ENCODE data around the gene ASCC3. TPM values are rescaled to one million over a fixed set of nuclear protein-coding genes. Genes with fewer than 3 reads are reported as not detected.

ASCC3 gene
- total RNA-seq, 4 donors from 2014 or later: 14.2 to 58.9 (median 36.6) TPM

DNA sequence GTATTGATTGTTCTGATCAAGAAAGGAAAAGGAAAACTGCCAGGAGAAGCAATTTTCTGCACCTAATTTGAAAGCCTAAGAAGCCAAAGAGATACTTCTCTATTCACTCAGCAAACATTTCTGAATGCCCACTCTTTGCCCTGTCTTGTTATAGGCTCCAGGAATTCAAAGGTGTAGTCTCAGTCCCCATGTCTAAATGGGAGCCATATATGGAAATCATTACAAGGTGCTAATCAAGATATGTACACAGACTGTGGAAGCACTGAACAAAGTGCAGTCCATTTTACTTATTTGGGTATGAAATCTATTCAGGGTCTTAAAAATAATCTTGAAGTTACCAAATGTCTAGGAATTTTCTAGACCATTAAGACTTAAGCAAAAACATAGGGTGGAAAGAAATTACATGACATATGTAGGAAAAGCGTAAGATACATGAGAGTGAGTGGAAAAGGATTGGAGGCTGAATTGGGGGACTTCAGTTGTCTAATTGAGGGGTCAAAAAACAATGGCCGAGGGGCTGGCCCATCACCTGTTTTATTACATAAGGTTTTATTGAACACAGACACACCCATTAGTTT, 39.0 kb upstream of the ASCC3 start:
- Histone ChIP-seq H3K27me3 (no peaks in the 10 kb centered on the region), H3K9me3 (no peaks in the 10 kb centered on the region), H3K4me3 (no peak overlapping the region), H3K4me1 (no peaks in the 10 kb centered on the region), H3K36me3 (no peaks in the 10 kb centered on the region), H3K27ac (no peak overlapping the region)
- WGBS, 2 donors: 82 to 89% methylated on average over 2 of the region's 2 CpGs
- intact Hi-C loops (cut with DNase I): no loop called here
- no peak for DNase-seq
- TF ChIP-seq, protein P1, sequence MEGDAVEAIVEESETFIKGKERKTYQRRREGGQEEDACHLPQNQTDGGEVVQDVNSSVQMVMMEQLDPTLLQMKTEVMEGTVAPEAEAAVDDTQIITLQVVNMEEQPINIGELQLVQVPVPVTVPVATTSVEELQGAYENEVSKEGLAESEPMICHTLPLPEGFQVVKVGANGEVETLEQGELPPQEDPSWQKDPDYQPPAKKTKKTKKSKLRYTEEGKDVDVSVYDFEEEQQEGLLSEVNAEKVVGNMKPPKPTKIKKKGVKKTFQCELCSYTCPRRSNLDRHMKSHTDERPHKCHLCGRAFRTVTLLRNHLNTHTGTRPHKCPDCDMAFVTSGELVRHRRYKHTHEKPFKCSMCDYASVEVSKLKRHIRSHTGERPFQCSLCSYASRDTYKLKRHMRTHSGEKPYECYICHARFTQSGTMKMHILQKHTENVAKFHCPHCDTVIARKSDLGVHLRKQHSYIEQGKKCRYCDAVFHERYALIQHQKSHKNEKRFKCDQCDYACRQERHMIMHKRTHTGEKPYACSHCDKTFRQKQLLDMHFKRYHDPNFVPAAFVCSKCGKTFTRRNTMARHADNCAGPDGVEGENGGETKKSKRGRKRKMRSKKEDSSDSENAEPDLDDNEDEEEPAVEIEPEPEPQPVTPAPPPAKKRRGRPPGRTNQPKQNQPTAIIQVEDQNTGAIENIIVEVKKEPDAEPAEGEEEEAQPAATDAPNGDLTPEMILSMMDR (IDR thresholded peaks at IDR 0.05): no peak
- TF ChIP-seq POLR2A (IDR thresholded peaks at IDR 0.05): no peak

GRCh38 chr6:100918152-100918551, 37.0 kb upstream of the ASCC3 start:
- DNase-seq: no peak
- Histone ChIP-seq H3K27me3 (no peaks in the 10 kb centered on the region), H3K4me1 (no peaks in the 10 kb centered on the region), H3K36me3 (no peaks in the 10 kb centered on the region), H3K4me3 (no peak overlapping the region), H3K27ac (no peak overlapping the region), H3K9me3 (no peaks in the 10 kb centered on the region)
- intact Hi-C loops (cut with DNase I): no loop called here
- TF ChIP-seq POLR2A (IDR thresholded peaks at IDR 0.05): no peak
- TF ChIP-seq, protein P1 (IDR thresholded peaks at IDR 0.05): no peak

- Histone ChIP-seq H3K27ac (no peak overlapping the region), H3K4me3 (no peak overlapping the region), H3K27me3 (no peaks in the 10 kb centered on the region), H3K4me1 (no peaks in the 10 kb centered on the region), H3K9me3 (no peaks in the 10 kb centered on the region), H3K36me3 (no peaks in the 10 kb centered on the region)
- 78 to 87% methylated on average over 3 of the region's 3 CpGs for WGBS, 2 donors
- TF ChIP-seq POLR2A (IDR thresholded peaks at IDR 0.05): no peak
- TF ChIP-seq, protein P1 (IDR thresholded peaks at IDR 0.05): no peak
- intact Hi-C loops (cut with DNase I): no loop called here
- DNase-seq: no peak
These were observed 34.7 kb upstream of the ASCC3 start for GRCh38 chr6:100915876-100916275.

- no peak overlapping the region for H3K27ac ChIP-seq
- 73 to 74% methylated on average over 9 to 12 of the region's 24 CpGs for WGBS, 2 donors
- intact Hi-C loops (cut with DNase I): no loop called here
- H3K9me3 ChIP-seq: no peaks in the 10 kb centered on the region
- DNase-seq: no peak
- TF ChIP-seq, protein P1 (IDR thresholded peaks at IDR 0.05): no peak
- TF ChIP-seq POLR2A (IDR thresholded peaks at IDR 0.05): no peak
- H3K4me1 ChIP-seq: no peaks in the 10 kb centered on the region
- no peaks in the 10 kb centered on the region for H3K27me3 ChIP-seq
- no peaks in the 10 kb centered on the region for H3K36me3 ChIP-seq
- H3K4me3 ChIP-seq: no peak overlapping the region
These were observed 32.5 kb upstream of the ASCC3 start for GRCh38 chr6:100913400-100914276.

DNA sequence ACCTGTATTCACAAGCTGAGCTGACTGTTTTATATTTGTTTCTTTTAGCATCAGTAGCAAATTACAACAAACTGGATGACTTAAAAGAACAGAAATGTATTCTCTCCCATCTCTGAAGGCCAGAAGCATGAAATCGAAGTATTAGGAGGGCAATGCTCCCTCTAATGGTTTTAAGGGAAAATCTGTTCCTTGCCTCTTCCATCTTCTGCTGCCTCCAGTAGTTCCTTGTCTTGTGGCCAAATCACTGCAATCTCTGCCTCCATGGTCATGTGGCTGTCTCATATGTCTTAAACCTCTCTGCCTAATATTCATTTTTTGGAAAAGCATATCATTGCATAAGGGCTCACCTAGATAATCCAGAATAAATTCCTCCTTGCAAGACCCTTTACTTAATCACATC, 25.2 kb upstream of the ASCC3 start:
- Histone ChIP-seq H3K4me1 (no peaks in the 10 kb centered on the region), H3K27me3 (no peaks in the 10 kb centered on the region), H3K4me3 (no peak overlapping the region), H3K27ac (no peak overlapping the region), H3K36me3 (no peaks in the 10 kb centered on the region), H3K9me3 (no peaks in the 10 kb centered on the region)
- no peak for DNase-seq
- intact Hi-C loops (cut with DNase I): no loop called here
- WGBS, 2 donors: 40 to 69% methylated on average over 1 of the region's 1 CpG
- TF ChIP-seq, protein P1 (IDR thresholded peaks at IDR 0.05): no peak
- no peak for TF ChIP-seq POLR2A (IDR thresholded peaks at IDR 0.05)

Measured in esophagus squamous epithelium (tissue), 5 donors.